HCT116 (cell line): ENCODE measurements around the gene PACRG.

Source experiments
- CBX3 ChIP-seq: IDR thresholded peaks from 2 replicates; pipeline ENCODE4 v1.6.1; 2012; ENCODE audit warnings: low read depth
- CEBPB ChIP-seq: IDR thresholded peaks from 2 replicates; pipeline ENCODE4 v1.6.1; 2012; ENCODE audit warnings: low read depth
- EZH2 ChIP-seq: fragments of 200-600 bp; sonication (generic); IDR thresholded peaks from 2 replicates; pipeline ENCODE4 v1.6.1; 2017; ENCODE audit warnings: antibody characterized with exemption, mixed run types
- FOSL1 ChIP-seq: IDR thresholded peaks from 2 replicates; pipeline ENCODE4 v1.6.1; 2012; ENCODE audit warnings: low read depth
- POLR2A ChIP-seq: IDR thresholded peaks from 2 replicates; pipeline ENCODE4 v1.7.0; 2011; ENCODE audit warnings: borderline replicate concordance; ENCODE audit not compliant: insufficient read depth, insufficient read length; ENCODE audit errors: extremely low read depth
- POLR2AphosphoS5 ChIP-seq: IDR thresholded peaks from 2 replicates; pipeline ENCODE4 v1.6.1; 2011; ENCODE audit warnings: mild to moderate bottlenecking, low read depth, low read length, moderate library complexity
- REST ChIP-seq: IDR thresholded peaks from 2 replicates; pipeline ENCODE4 v1.6.1; 2012; ENCODE audit warnings: low read depth
- TF ChIP-seq, protein P1 (sequence below): IDR thresholded peaks from 2 replicates; pipeline ENCODE4 v1.6.1; 2012
- TF ChIP-seq, protein P2 (sequence below), 3 experiments: fragments of 200-600 bp in 1 of 3; sonication (generic) in 1 of 3; IDR thresholded peaks in 2 of 3; conservative IDR thresholded peaks in 1 of 3; 2 replicates each; pipeline ENCODE4 v1.5.1; 2012 to 2017; ENCODE audit warnings: low read depth in 2 of 3, low read length in 2 of 3, antibody characterized with exemption in 1 of 3, borderline replicate concordance in 1 of 3, control low read depth in 1 of 3, mild to moderate bottlenecking in 1 of 3, mixed read lengths in 1 of 3, mixed run types in 1 of 3, moderate library complexity in 1 of 3; ENCODE audit not compliant: insufficient read depth in 1 of 3
- TF ChIP-seq, protein P3 (sequence below): IDR thresholded peaks from 2 replicates; pipeline ENCODE4 v1.6.1; 2011; ENCODE audit warnings: mild to moderate bottlenecking, low read length, moderate library complexity; ENCODE audit not compliant: insufficient replicate concordance; ENCODE audit errors: extremely low read depth
- TF ChIP-seq, protein P4 (sequence below): IDR thresholded peaks from 2 replicates; pipeline ENCODE4 v1.6.1; 2012

- TF ChIP-seq, protein P1, sequence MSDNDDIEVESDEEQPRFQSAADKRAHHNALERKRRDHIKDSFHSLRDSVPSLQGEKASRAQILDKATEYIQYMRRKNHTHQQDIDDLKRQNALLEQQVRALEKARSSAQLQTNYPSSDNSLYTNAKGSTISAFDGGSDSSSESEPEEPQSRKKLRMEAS: no peak
- TF ChIP-seq FOSL1 (no peak), POLR2A (no peak), POLR2AphosphoS5 (no peak), EZH2 (no peak), CBX3 (no peak), REST (no peak), CEBPB (no peak)
- TF ChIP-seq, protein P2, sequence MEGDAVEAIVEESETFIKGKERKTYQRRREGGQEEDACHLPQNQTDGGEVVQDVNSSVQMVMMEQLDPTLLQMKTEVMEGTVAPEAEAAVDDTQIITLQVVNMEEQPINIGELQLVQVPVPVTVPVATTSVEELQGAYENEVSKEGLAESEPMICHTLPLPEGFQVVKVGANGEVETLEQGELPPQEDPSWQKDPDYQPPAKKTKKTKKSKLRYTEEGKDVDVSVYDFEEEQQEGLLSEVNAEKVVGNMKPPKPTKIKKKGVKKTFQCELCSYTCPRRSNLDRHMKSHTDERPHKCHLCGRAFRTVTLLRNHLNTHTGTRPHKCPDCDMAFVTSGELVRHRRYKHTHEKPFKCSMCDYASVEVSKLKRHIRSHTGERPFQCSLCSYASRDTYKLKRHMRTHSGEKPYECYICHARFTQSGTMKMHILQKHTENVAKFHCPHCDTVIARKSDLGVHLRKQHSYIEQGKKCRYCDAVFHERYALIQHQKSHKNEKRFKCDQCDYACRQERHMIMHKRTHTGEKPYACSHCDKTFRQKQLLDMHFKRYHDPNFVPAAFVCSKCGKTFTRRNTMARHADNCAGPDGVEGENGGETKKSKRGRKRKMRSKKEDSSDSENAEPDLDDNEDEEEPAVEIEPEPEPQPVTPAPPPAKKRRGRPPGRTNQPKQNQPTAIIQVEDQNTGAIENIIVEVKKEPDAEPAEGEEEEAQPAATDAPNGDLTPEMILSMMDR (IDR thresholded peaks at IDR 0.05 in 2 of 3, conservative IDR thresholded peaks at IDR 0.05 in 1 of 3; ENCODE audit: borderline replicate concordance in 1 of 3, insufficient read depth in 1 of 3, low read depth in 2 of 3, low read length in 2 of 3): no peak
- TF ChIP-seq, protein P3, sequence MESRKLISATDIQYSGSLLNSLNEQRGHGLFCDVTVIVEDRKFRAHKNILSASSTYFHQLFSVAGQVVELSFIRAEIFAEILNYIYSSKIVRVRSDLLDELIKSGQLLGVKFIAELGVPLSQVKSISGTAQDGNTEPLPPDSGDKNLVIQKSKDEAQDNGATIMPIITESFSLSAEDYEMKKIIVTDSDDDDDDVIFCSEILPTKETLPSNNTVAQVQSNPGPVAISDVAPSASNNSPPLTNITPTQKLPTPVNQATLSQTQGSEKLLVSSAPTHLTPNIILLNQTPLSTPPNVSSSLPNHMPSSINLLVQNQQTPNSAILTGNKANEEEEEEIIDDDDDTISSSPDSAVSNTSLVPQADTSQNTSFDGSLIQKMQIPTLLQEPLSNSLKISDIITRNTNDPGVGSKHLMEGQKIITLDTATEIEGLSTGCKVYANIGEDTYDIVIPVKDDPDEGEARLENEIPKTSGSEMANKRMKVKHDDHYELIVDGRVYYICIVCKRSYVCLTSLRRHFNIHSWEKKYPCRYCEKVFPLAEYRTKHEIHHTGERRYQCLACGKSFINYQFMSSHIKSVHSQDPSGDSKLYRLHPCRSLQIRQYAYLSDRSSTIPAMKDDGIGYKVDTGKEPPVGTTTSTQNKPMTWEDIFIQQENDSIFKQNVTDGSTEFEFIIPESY: no peak
- TF ChIP-seq, protein P4, sequence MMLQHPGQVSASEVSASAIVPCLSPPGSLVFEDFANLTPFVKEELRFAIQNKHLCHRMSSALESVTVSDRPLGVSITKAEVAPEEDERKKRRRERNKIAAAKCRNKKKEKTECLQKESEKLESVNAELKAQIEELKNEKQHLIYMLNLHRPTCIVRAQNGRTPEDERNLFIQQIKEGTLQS: no peak
Measured at GRCh38 chr6:162866656-162867055, 138.9 kb downstream of the PACRG start.
